ENCODE data around the gene KREMEN1.

KREMEN1 gene

GRCh38 chr22:29204455-29205183 lies 131.8 kb downstream of the KREMEN1 start:
- no peak for DNase-seq (ENCODE audit: extremely low read depth in 1 of 2, low read depth in 1 of 2)

DNA sequence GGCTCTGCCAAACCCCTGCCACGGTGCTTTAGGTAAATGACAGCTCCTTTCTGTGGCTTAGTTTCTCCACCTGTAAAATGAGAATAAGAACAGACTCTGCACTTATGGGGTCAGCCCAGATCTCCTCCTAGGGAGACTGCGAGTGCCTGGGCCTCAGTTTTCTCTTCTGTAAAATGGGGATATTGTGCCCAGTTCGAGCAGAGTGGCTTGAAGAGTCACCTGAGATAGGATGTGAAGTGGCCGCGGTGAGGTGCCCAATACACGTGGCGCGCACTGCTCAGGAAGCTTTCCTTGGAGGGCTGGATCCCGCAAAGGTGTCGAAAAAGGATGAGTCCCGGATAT lies 132.4 kb downstream of the KREMEN1 start:
- DNase-seq (ENCODE audit: extremely low read depth in 1 of 2, low read depth in 1 of 2), result no peak

- DNase-seq (ENCODE audit: extremely low read depth in 1 of 2, low read depth in 1 of 2), result no peak
Measured at GRCh38 chr22:29205594-29206371, 132.9 kb downstream of the KREMEN1 start, which contains the start of gene EMID1. EMID1 (plus strand) TSS chr22:29205896; CDS start chr22:29206039, 143 bp downstream.

DNA sequence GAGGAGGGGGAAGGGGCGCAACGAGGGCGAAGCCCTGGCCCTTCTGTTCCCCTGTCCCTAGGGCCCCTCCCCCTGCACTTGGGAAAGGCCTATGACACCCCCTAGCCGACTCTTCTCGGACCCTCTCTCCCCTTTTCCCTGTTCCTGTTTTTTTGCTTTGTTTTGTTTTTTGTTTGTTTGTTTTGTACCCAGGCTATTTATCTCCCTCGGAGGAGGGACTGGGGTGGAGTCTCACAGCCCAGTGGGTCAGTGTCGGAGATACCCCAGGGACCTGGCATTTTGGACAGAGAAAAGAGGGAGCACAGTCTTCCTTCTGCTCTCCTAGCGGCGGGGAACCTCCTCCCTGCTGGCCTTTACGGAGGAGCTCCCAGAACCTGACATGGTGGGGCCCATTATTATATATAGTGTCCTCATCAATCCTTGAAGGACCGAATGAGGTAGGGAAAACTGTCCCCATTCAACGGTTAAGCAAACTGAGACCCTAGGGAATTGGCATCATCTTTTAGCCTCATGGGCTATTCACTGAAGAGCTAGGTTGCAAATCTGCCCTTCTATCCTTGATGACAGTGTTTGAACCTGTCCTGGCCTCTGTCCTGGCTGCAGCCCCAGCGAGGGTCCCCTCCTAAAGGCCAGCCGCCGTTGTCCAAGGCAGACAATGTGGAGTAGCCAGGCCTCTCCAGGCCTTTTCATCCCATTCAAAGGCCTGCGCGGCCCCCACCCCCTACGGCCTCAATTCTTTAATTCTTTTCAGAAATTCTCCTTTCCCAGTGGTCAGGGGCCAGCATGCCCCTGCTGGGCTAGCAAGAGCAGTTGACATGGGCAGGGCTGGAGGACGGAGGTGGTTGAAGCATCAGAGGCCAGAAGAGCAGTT lies 133.8 kb downstream of the KREMEN1 start:
- no peak for DNase-seq (ENCODE audit: extremely low read depth in 1 of 2, low read depth in 1 of 2)

GRCh38 chr22:29207243-29207550 lies 134.4 kb downstream of the KREMEN1 start:
- no peak for DNase-seq (ENCODE audit: extremely low read depth in 1 of 2, low read depth in 1 of 2)

DNA sequence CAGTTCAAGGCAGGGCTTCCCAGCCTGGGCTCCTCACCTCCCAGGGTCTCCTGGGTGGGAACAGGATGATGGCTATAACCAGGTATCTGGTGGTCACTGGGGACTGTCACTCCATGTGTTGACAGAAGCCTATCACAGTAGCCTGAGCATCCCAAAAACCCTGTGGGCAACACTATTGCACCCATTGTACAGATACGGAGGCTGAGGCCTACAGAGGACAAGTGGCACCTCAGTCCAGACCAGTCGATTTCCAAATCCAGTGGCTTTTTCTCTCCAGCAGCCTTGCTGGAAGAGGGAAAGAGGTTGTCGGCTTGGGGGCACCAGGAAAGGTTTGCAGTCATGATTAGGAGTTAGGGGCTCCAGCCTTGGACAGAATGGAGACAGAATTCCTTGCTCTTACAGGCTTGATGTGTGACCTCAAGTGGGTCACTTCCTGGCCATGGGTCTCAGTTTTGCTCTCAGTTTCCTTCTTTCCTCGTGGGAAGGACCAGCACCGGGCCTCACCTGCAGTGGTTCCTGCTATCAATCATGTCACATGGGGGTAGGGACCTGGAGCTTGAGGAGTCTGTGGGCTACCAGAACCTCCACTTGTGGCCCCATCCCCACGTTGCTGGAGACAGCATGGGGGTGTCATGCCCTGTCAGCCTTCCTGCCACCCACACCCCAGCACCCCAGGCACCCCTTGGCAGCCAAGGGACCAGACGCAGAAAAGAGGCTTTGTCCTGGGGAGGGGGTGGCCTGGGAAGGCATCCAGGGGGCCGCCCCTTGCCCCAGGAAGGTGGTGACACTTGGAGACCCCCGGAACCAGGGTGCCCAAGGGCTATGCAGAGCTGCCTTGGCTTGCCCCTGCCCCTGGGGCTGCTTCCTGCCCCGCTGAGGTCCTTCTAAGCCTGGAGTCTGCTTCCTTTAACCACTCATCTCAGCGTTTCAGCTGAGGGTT lies 135.0 kb downstream of the KREMEN1 start:
- DNase-seq (ENCODE audit: extremely low read depth in 1 of 2, low read depth in 1 of 2), result no peak

GRCh38 chr22:29208502-29208862 lies 135.6 kb downstream of the KREMEN1 start:
- DNase-seq (ENCODE audit: extremely low read depth in 1 of 2, low read depth in 1 of 2), result no peak

DNA sequence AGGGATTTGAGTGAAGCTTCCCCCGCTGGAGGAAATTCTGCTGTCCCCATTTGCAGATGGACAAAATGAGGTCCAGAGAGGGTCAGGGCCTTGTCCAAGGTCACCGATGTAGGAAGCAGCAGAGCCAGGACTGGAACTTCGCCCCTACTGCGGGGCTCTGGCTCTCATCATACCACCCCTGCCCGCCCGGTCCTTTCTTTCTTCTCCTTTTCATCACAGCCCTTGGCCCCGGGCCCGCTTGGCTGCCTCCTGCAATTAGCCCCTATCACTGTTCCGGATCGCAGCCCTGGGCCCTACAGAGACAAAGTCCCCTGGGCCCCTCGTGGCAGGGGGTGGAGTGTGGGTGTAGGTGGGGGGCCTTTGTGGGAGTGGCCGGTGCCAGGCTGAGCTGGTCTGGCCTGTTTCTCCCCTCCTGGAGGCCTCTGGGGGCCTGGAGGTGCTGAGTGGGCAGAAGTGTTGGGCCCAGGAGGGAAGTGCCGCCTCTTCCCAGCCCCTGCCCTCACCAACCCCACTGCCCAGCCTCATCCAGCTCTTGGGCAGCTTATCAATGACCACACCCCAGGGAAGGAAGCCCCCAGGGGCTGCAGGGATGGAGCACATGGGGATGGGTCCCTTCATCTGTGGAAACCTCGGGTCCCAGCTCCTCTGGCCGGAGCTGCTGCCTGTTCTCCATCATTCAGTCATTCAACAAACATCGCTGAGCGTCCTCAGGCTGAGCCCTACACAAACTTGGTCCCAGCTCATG lies 136.2 kb downstream of the KREMEN1 start:
- no peak for DNase-seq (ENCODE audit: extremely low read depth in 1 of 2, low read depth in 1 of 2)

DNA sequence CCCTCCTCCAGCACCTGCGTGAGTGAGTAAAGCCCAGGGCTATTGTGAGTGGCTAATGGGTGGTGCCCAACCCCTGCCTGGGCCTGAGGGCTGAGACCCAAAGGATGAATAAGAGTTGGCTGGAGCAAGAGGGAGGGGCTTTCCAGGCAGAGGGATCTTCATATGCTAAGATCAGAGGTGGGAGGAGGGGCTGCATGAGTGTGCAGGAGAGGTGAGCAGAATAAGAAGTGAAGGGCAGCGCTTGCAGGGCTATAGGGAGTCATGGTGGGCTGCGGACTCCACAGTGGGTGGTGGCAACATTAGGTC lies 136.7 kb downstream of the KREMEN1 start:
- DNase-seq (ENCODE audit: extremely low read depth in 1 of 2, low read depth in 1 of 2), result no peak

DNA sequence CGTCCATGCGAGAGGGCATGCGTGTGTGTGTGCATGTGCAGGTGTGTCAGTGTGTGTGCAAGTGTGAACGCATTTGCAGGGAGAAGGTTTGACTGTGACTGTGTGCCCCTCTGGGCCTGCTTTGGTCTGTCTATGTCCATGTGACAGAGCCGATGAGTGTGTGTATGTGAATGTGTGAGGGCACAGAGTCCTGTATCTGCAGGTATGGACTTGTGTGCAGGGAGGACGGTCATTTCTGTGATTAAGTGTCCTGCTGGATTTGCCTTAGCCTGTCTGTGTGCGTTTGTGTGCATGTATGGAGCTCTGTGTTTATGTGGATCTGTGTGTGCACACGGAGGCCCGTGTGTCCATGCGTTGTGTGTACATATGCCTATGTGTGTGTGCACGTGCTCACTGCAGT lies 138.2 kb downstream of the KREMEN1 start:
- DNase-seq (ENCODE audit: extremely low read depth in 1 of 2, low read depth in 1 of 2), result no peak

DNA sequence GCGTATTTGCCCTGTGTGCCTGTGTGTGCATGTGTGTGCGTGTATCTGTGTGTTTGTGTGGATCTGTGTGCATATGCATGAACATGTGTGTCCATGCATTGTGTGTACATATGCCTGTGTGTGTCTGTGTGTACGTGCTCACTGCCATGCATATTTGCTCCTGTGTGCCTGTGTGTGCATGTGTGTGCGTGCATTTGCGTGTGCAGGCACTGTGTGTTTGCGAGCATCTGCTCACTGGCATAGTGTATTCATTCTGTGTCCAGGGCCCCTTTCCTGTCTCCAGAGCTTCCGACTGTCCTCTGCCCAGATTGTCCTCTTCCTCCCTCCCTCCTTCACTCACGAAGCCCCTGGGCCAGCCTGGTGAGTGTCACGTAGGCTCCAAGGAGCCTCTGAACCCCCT lies 138.6 kb downstream of the KREMEN1 start:
- DNase-seq (ENCODE audit: extremely low read depth in 1 of 2, low read depth in 1 of 2), result no peak

DNA sequence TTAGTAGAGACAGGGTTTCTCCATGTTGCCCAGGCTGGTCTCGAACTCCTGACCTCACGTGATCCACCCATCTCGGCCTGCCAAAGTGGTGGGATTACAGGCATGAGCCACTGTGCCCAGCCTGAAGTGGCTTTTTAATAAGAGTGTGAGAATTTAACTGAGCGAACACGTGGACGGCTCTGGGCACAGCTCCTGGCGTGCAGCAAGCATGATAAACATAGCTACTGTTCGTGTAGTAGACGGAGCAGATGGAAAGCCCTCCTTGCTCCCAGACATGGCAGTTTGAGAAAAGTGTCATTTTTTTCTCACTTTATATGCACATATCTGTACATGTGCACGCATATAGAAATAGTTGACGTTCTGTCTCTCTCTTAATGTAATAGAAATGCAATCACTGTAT lies 139.9 kb downstream of the KREMEN1 start:
- no peak for DNase-seq (ENCODE audit: extremely low read depth in 1 of 2, low read depth in 1 of 2)

DNA sequence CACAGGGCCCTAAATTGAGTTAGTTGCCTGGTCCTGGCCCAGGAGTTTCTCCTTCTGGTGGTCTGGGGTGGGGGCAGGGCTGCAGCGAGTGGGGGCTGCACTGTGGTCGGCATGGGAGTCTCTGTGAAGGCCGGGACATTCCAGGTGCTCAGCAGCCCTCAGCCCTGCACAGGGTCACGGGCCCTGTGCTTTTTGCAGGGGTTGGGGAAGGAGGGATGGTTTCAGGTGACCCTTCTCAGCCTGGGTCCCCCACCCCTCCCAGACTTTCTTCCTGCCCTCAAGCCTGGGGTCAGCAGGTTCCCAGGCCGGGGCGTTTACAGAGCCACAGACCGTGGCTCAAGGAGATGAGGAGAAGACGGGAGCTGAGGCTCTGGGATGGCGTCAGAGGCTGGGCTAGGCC lies 140.7 kb downstream of the KREMEN1 start:
- no peak for DNase-seq (ENCODE audit: extremely low read depth in 1 of 2, low read depth in 1 of 2)

DNA sequence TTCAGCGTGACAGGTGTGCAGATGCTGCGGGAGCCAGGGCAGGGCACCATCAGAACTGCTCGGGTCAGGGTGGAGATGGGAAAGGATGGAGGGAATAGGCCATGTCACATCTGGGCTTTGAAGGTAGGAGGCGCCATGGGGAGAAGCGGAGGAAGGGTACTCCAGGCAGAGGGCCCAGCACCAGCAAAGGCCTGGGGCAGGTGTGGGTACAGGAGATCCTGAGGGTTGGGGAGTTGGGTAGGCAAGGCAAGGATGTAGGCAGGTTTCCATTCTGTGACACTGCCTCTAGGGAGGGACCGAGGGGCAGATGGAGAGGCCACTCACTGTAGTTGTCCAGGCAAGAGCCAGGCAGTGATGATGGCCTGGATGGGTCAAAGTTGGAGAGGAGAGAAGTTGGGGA lies 141.4 kb downstream of the KREMEN1 start:
- DNase-seq (ENCODE audit: extremely low read depth in 1 of 2, low read depth in 1 of 2), result no peak

GRCh38 chr22:29215012-29215860 lies 142.4 kb downstream of the KREMEN1 start:
- DNase-seq (ENCODE audit: extremely low read depth in 1 of 2, low read depth in 1 of 2), result no peak

GRCh38 chr22:29216011-29216872 lies 143.4 kb downstream of the KREMEN1 start:
- DNase-seq (ENCODE audit: extremely low read depth in 1 of 2, low read depth in 1 of 2), result no peak

DNA sequence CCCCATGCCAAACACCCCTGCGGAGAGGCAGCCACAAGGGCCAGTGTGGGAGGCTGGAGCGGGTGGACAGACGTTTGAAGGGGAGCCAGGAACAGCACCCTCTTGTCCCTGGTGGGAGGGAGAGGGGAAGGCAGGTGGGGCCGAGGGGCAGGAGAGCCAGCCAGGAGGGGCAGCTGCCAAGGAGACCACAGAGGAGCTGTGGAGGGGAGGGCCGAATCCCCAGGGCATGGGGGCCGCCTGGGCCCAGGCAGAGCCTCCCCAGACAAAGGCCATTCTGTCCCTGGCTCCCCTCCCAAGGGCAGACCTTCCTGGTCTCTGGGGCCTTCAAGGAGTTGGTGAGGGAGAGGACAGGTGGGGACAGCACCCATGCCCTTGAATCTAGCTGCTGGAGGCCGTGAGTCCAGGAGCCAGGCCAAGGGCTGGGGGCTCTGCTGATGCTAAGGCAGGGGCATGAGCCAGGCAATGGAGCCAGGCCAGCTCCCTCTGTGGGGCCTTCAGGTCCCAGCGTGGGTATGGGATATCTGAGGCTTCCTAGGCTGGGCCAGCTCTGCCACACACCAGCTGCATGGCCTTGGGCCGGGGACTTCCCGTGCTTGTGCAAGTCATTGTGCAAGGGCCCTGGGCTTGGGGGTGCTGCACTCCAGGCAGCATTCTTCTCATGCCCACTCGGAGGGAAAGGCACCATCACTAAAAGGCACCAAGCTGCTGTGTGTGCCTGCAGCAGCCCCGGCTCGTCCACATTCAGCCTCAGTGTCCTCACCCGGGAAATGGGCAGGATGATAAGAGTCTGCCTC lies 144.2 kb downstream of the KREMEN1 start:
- DNase-seq (ENCODE audit: extremely low read depth in 1 of 2, low read depth in 1 of 2), result no peak
